GM23338 (cell line): ENCODE data around the gene SCTR. TPM values are rescaled to one million over a fixed set of nuclear protein-coding genes. Genes with fewer than 3 reads are reported as not detected.

Experiments used
- ATAC-seq: fragments of 200-7000 bp; cut with Tn5 transposase; 3 replicates; pipeline ENCODE4 v1.9.1; 2020
- DNase-seq: peaks from one replicate; pipeline ENCODE4 v3.0.0-alpha.2; 2015; ENCODE audit warnings: low spot score
- H2AFZ ChIP-seq: fragments of 200-600 bp; sonication (generic); 2 replicates; pipeline ENCODE4 v1.8.0; 2016; ENCODE audit warnings: antibody characterized with exemption, mild to moderate bottlenecking, moderate library complexity
- H3F3A ChIP-seq: fragments of 200-600 bp; sonication (generic); replicated peaks from 2 replicates; pipeline ENCODE4 v1.8.0; 2017; ENCODE audit warnings: antibody characterized with exemption, mixed run types, low read depth
- H3K27ac ChIP-seq: fragments of 200-600 bp; sonication (generic); 2 replicates; pipeline ENCODE4 v1.6.1; 2016; ENCODE audit warnings: low read depth
- H3K27me3 ChIP-seq: fragments of 200-600 bp; sonication (generic); 2 replicates; pipeline ENCODE4 v1.8.0; 2016; ENCODE audit warnings: mild to moderate bottlenecking, mixed run types, moderate library complexity; ENCODE audit not compliant: insufficient read depth
- H3K36me3 ChIP-seq: fragments of 200-600 bp; sonication (generic); 2 replicates; pipeline ENCODE4 v1.8.0; 2016; ENCODE audit warnings: mild to moderate bottlenecking; ENCODE audit not compliant: insufficient read depth
- H3K4me1 ChIP-seq: fragments of 200-600 bp; sonication (generic); 2 replicates; pipeline ENCODE4 v1.8.0; 2016; ENCODE audit warnings: mild to moderate bottlenecking, moderate library complexity; ENCODE audit not compliant: insufficient read depth
- H3K4me2 ChIP-seq: fragments of 200-600 bp; sonication (generic); 2 replicates; pipeline ENCODE4 v1.7.1; 2017; ENCODE audit warnings: mixed run types
- H3K4me3 ChIP-seq: fragments of 200-600 bp; sonication (generic); 2 replicates; pipeline ENCODE4 v1.6.1; 2016; ENCODE audit warnings: mixed run types
- H3K79me2 ChIP-seq: fragments of 200-600 bp; sonication (generic); replicated peaks from 2 replicates; pipeline ENCODE4 v1.8.0; 2017; ENCODE audit warnings: mild to moderate bottlenecking; ENCODE audit not compliant: insufficient read depth
- H3K9me2 ChIP-seq: fragments of 200-600 bp; sonication (generic); 2 replicates; pipeline ENCODE4 v1.8.0; 2017; ENCODE audit not compliant: insufficient read depth
- H4K20me1 ChIP-seq: fragments of 200-600 bp; sonication (generic); replicated peaks from 2 replicates; pipeline ENCODE4 v1.8.0; 2017; ENCODE audit warnings: mild to moderate bottlenecking; ENCODE audit not compliant: insufficient read depth
- H3K27ac Mint-ChIP-seq: 2 replicates; pipeline ENCODE4 v1.8.0; 2020; ENCODE audit warnings: inconsistent platforms, mild to moderate bottlenecking, moderate library complexity, mixed read lengths
- H3K27me3 Mint-ChIP-seq: 3 replicates; pipeline ENCODE4 v1.8.0; 2022; ENCODE audit warnings: low read depth, mild to moderate bottlenecking, moderate library complexity, mixed read lengths, inconsistent platforms; ENCODE audit not compliant: insufficient read depth, poor library complexity
- H3K36me3 Mint-ChIP-seq: 3 replicates; pipeline ENCODE4 v1.8.0; 2021; ENCODE audit warnings: low read depth, mild to moderate bottlenecking, inconsistent platforms, moderate library complexity, mixed read lengths
- H3K4me1 Mint-ChIP-seq: 3 replicates; pipeline ENCODE4 v1.8.0; 2020; ENCODE audit warnings: mild to moderate bottlenecking, inconsistent platforms, mixed read lengths
- H3K4me3 Mint-ChIP-seq: 3 replicates; pipeline ENCODE4 v1.8.0; 2021; ENCODE audit warnings: moderate library complexity, mild to moderate bottlenecking, inconsistent platforms, mixed read lengths
- H3K9me3 Mint-ChIP-seq: 3 replicates; pipeline ENCODE4 v1.8.0; 2020; ENCODE audit warnings: moderate library complexity, mild to moderate bottlenecking, inconsistent platforms, mixed read lengths
- CREB1 ChIP-seq: fragments of 250-450 bp; sonication (Bioruptor Pico); IDR thresholded peaks from 2 replicates; pipeline ENCODE4 v1.5.0; 2020; ENCODE audit warnings: low read depth, mild to moderate bottlenecking, moderate library complexity
- CTCF ChIP-seq, 2 experiments: fragments of 200-600 bp in 1 of 2; sonication (generic) in 1 of 2; conservative IDR thresholded peaks; 2 replicates each; pipeline versions ENCODE4 v1.5.1 to v1.6.1; 2016 to 2017; ENCODE audit warnings: antibody characterized with exemption in 2 of 2, low read depth in 2 of 2, mild to moderate bottlenecking in 2 of 2, moderate library complexity in 1 of 2
- EZH2 ChIP-seq: fragments of 200-600 bp; sonication (generic); IDR thresholded peaks from one replicate; pipeline ENCODE4 v1.8.0; 2017; ENCODE audit warnings: antibody characterized with exemption, mild to moderate bottlenecking, low read depth; ENCODE audit not compliant: unreplicated experiment
- EZH2phosphoT487 ChIP-seq: fragments of 200-600 bp; sonication (generic); IDR thresholded peaks from one replicate; pipeline ENCODE4 v1.8.1; 2018; ENCODE audit warnings: antibody characterized with exemption; ENCODE audit not compliant: unreplicated experiment
- NANOG ChIP-seq: IDR thresholded peaks from 2 replicates; pipeline ENCODE4 v1.6.1; 2016; ENCODE audit warnings: antibody characterized with exemption, borderline replicate concordance
- POLR2AphosphoS5 ChIP-seq: IDR thresholded peaks from 2 replicates; pipeline ENCODE4 v1.6.1; 2016; ENCODE audit warnings: antibody characterized with exemption, low read depth
- ZNF331 ChIP-seq: fragments of 250-450 bp; sonication (Bioruptor Pico); IDR thresholded peaks from 2 replicates; pipeline ENCODE4 v1.5.0; 2020; ENCODE audit warnings: low read depth, mild to moderate bottlenecking, moderate library complexity
- polyA plus RNA-seq: library from polyadenylated mRNA; unstranded; fragments of >200 nt; fragmentation: Nextera tagmentation; extraction: Ambion mirVana; gene quantifications from 2 replicates; pipeline ENCODE4 v1.2.1, GENCODE V29; 2016
- total RNA-seq: library from RNA; depleted of rRNA; stranded (reverse); fragments of >200 nt; shearing (Covaris generic); gene quantifications from 2 replicates; pipeline ENCODE4 v1.2.3, GENCODE V29; 2014
- TF ChIP-seq, protein P1 (sequence below): IDR thresholded peaks from one replicate; pipeline ENCODE4 v1.6.1; 2018; ENCODE audit warnings: antibody characterized with exemption; ENCODE audit not compliant: unreplicated experiment

The SCTR gene
- total and polyA plus RNA-seq, 2 experiments from 2014 or later = not detected

DNA sequence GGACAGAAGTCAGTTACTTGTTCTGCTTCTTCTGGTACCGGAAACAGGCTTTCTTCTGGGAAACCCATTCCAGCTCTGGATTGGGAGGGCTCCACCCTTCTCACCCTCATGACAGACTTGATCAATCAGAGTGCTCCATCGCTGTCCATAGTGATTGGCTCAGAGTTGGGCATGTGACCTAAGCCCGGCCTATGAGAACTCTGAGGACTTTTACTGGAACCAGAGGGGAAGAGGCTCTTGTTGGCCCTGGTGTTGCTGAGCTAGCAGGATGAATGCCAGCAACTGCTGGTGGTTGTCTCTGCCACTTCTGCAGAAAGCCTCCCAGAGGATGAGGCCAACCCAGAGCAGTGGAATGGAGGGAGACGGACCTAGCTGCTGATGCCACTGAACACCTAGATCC, 59.3 kb downstream of the SCTR start:
- Mint-ChIP-seq H3K27me3 (peaks cover 6% of the 10 kb centered on the region), H3K9me3 (no peaks in the 10 kb centered on the region; the same call in 2 of the 3 replicates), H3K4me1 (peaks cover 5% of the 10 kb centered on the region), H3K4me3 (no peak overlapping the region), H3K36me3 (no peaks in the 10 kb centered on the region), H3K27ac (no peak overlapping the region)
- no peak overlapping the region for H3K27ac ChIP-seq
- H3K4me3 ChIP-seq = no peak overlapping the region
- H4K20me1 ChIP-seq = no peaks in the 10 kb centered on the region
- no peaks in the 10 kb centered on the region for H3F3A ChIP-seq
- no peak overlapping the region for H3K4me2 ChIP-seq
- no peak for DNase-seq
- H3K79me2 ChIP-seq = no peaks in the 10 kb centered on the region
- H2AFZ ChIP-seq = no peak overlapping the region
- no peaks in the 10 kb centered on the region for H3K27me3 ChIP-seq
- TF ChIP-seq EZH2phosphoT487 (no peak), NANOG (no peak), EZH2 (no peak), ZNF331 (CRISPR knock-in tag) (no peak), POLR2AphosphoS5 (no peak)
- TF ChIP-seq, protein P1, sequence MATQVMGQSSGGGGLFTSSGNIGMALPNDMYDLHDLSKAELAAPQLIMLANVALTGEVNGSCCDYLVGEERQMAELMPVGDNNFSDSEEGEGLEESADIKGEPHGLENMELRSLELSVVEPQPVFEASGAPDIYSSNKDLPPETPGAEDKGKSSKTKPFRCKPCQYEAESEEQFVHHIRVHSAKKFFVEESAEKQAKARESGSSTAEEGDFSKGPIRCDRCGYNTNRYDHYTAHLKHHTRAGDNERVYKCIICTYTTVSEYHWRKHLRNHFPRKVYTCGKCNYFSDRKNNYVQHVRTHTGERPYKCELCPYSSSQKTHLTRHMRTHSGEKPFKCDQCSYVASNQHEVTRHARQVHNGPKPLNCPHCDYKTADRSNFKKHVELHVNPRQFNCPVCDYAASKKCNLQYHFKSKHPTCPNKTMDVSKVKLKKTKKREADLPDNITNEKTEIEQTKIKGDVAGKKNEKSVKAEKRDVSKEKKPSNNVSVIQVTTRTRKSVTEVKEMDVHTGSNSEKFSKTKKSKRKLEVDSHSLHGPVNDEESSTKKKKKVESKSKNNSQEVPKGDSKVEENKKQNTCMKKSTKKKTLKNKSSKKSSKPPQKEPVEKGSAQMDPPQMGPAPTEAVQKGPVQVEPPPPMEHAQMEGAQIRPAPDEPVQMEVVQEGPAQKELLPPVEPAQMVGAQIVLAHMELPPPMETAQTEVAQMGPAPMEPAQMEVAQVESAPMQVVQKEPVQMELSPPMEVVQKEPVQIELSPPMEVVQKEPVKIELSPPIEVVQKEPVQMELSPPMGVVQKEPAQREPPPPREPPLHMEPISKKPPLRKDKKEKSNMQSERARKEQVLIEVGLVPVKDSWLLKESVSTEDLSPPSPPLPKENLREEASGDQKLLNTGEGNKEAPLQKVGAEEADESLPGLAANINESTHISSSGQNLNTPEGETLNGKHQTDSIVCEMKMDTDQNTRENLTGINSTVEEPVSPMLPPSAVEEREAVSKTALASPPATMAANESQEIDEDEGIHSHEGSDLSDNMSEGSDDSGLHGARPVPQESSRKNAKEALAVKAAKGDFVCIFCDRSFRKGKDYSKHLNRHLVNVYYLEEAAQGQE = no peak
- no peaks in the 10 kb centered on the region for H3K36me3 ChIP-seq
- peaks cover 5% of the 10 kb centered on the region for H3K4me1 ChIP-seq
- peak; percentile 67 for ATAC-seq
- 0 out of 2 replicates have a peak, but pooled peaks cover 5% of the 10 kb centered on the region for H3K9me2 ChIP-seq

DNA sequence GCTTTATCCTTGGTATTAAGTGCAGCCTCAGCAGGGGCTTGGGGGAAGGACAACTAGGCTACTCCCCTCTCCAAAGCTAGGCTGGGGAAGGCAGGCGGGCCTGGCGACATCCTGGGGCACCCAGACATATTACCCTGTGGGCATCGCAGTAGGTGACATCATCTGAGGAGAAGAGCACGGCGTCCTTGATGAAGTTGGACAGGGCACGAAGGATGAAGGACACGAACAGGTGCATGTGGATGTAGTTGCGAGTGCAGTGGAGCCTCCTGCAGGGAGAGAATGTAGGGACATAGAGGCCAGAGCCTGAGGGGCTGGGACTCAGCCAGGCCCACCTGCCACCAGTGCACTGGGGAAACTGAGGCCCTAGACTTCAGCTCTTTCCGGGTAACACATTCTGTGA, 60.3 kb downstream of the SCTR start:
- H3K4me1 Mint-ChIP-seq = no peaks in the 10 kb centered on the region

More for the DNA sequence above, 60.3 kb downstream of the SCTR start:
- Histone ChIP-seq H3K9me2 (no peaks in the 10 kb centered on the region), H3K4me2 (no peak overlapping the region), H3K36me3 (no peaks in the 10 kb centered on the region), H2AFZ (no peak overlapping the region), H4K20me1 (no peaks in the 10 kb centered on the region), H3K79me2 (no peaks in the 10 kb centered on the region), H3K4me1 (no peaks in the 10 kb centered on the region), H3K27ac (no peak overlapping the region), H3K27me3 (no peaks in the 10 kb centered on the region), H3F3A (no peaks in the 10 kb centered on the region), H3K4me3 (no peak overlapping the region)
- Mint-ChIP-seq H3K36me3 (no peaks in the 10 kb centered on the region), H3K4me3 (no peak overlapping the region), H3K27ac (no peak overlapping the region), H3K9me3 (no peaks in the 10 kb centered on the region; the same call in 2 of the 3 replicates), H3K27me3 (peaks cover 6% of the 10 kb centered on the region)
- ATAC-seq = no peak
- TF ChIP-seq CTCF (conservative IDR thresholded peaks at IDR 0.05; ENCODE audit: low read depth in 2 of 2) = 0 out of 4 replicates have a peak, but pooled peaks of 1 of the 2 experiments have one; percentile 8
- TF ChIP-seq CREB1 (CRISPR knock-in tag) = no peak
- no peak for DNase-seq
